ENCODE results near the gene TMEM94.

Gene TMEM94

DNA sequence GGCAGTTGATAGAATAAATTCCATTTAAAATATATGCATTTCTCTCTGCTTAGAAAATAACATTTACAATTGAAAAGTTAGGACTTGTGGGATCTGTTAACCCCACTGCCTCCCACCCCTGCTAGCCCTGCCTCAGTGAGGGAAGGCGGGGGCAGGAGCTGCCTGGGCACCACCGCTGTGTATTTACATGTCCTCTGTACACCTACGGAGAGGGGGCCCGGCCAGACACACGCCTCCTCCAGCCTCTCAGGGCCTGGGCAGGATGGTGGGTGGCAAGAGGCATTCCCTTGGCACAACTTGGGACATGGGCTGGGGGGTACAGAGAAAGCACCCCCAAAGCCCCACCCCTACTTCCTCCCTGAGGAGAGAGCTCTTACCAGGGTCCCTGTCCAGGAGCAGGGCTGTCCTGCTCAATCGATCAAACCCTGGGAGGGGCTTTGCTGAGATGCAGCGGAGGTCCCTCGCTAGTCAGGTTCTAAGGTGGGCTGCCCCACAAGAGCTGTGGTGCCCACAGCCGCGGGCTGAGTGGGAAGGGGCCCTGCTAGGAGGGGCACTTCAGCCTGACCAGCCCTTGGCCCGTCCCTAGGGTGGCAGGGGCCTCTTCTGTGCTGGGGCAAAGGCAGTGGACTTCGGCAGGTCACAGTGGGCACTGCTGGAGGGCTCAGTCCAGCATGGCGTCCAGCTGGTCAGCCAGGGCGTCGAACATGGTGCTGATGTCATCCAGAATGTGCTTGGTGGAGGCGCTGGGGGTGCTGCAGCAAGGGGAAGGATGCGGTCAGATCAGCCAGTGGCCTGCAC, 44.2 kb downstream of the TMEM94 start:
- Histone ChIP-seq H3K4me3 (ENCODE audit: low read depth, low read length) (no peak overlapping the region), H3K4me1 (ENCODE audit: control insufficient read depth, insufficient read depth, low read length) (no peaks in the 10 kb centered on the region), H3K27me3 (ENCODE audit: control insufficient read depth, insufficient read depth, low read length) (no peaks in the 10 kb centered on the region), H3K27ac (ENCODE audit: low read depth, low read length) (no peak overlapping the region), H3K9me3 (ENCODE audit: control insufficient read depth, insufficient read depth, low read length) (no peaks in the 10 kb centered on the region), H3K36me3 (ENCODE audit: control insufficient read depth, insufficient read depth, low read length) (peaks cover 68% of the 10 kb centered on the region), H3K9ac (ENCODE audit: low read depth, low read length) (no peak overlapping the region)

DNA sequence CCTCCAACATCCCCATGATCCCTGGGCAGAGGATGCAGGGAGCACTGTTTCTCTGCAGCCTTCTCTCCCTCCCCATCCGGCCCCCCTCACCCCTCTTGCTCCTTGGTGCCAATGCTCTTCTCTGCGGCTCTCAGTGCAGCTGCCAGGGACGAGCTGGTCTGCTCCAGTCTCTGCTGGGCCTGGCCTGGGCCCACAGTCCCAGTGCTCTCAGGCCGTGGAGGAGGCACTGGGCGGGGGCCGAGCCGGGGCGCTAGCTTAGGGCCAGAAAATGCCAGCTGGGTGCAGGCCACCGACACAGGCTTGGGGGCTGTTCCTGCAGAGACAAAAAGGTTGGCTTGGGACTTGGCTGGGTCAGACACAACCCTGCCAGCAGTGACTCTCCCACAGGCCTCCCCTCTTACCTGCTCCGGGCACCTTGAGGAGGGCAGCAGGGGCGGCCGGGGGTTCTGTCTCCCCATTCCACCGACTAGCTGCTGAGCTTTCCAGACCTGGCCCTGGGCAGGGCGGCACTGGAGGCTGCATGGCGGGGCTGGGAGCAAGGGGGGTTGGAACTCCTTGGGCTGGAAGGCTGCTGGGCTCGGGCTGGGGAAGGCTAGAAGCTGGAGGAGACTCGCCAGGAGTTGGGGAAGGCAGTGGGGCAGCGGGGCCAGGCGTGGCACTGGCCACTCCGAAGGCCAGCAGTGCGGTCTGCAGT, 45.1 kb downstream of the TMEM94 start:
- Histone ChIP-seq H3K9ac (ENCODE audit: low read depth, low read length) (no peak overlapping the region), H3K4me3 (ENCODE audit: low read depth, low read length) (no peak overlapping the region), H3K27ac (ENCODE audit: low read depth, low read length) (no peak overlapping the region), H3K36me3 (ENCODE audit: control insufficient read depth, insufficient read depth, low read length) (peaks cover 68% of the 10 kb centered on the region), H3K27me3 (ENCODE audit: control insufficient read depth, insufficient read depth, low read length) (no peaks in the 10 kb centered on the region), H3K4me1 (ENCODE audit: control insufficient read depth, insufficient read depth, low read length) (no peaks in the 10 kb centered on the region), H3K9me3 (ENCODE audit: control insufficient read depth, insufficient read depth, low read length) (no peaks in the 10 kb centered on the region)

DNA sequence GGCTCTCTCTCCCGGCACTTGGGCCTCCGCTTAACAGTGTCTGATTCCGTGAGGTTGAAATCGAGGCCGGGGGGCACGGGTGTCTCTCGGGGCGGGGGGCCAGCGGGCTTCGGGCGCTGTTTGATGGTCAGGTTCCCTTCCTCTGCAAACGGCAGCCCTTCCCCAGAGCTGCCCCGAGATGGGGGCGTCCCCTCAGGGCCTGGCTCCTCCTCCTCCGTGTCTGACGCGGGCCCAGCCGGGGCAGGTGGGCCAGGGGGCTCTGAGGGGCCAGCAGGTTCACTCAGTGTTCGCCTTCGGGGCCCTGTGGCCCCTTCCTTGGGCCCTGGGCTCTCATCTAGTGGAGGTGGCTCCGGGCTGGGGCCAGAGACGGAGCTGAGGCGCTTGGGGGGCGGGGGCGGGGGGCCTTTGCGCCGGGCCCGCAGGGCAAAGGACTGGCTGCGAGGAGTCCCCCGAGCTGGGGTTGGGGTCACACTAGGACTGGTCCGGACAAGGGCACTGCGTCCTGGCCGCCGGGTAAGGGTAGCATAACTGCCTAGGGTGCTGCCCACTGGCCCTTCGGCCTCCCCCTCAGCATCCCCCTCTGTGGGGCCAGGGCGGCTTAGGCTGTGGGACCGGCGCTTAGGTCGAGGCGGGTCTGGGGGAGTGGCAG, 45.8 kb downstream of the TMEM94 start:
- Histone ChIP-seq H3K9ac (ENCODE audit: low read depth, low read length) (no peak overlapping the region), H3K4me1 (ENCODE audit: control insufficient read depth, insufficient read depth, low read length) (no peaks in the 10 kb centered on the region), H3K27ac (ENCODE audit: low read depth, low read length) (no peak overlapping the region), H3K36me3 (ENCODE audit: control insufficient read depth, insufficient read depth, low read length) (peaks cover 68% of the 10 kb centered on the region), H3K27me3 (ENCODE audit: control insufficient read depth, insufficient read depth, low read length) (no peaks in the 10 kb centered on the region), H3K4me3 (ENCODE audit: low read depth, low read length) (no peak overlapping the region), H3K9me3 (ENCODE audit: control insufficient read depth, insufficient read depth, low read length) (no peaks in the 10 kb centered on the region)

DNA sequence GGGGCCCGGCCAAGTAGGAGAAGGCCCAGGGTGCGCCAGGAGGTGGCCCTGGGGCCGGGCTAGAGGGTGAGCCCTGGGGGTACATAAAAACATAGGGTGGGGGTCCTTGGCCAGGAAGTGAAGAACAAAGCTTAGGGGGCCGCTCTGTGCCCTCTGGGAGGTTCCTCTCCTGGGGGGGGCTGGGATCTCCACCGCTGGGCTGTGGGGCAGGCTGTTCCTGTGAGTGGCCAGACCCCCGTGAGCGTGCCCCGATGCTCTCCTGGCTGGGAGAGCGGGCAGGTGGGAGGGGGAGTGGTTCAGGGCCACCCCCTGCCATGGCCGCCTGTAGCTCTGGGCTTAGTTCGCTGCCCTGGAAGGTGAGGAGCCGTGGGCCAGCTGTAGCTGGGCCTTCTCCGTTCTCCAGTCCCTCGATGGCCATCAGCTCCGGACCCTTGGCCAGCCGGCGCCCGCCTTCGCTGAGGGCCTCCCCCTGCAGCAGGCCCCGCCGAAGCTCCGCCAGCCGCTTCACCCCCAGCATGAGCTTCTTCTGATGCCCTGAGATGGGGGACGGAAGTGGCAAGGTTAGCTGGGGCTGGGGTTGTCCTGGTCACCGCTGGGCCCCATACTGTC, 46.4 kb downstream of the TMEM94 start:
- Histone ChIP-seq H3K9me3 (ENCODE audit: control insufficient read depth, insufficient read depth, low read length) (no peaks in the 10 kb centered on the region), H3K9ac (ENCODE audit: low read depth, low read length) (no peak overlapping the region), H3K4me3 (ENCODE audit: low read depth, low read length) (no peak overlapping the region), H3K27ac (ENCODE audit: low read depth, low read length) (no peak overlapping the region), H3K4me1 (ENCODE audit: control insufficient read depth, insufficient read depth, low read length) (no peaks in the 10 kb centered on the region), H3K27me3 (ENCODE audit: control insufficient read depth, insufficient read depth, low read length) (no peaks in the 10 kb centered on the region), H3K36me3 (ENCODE audit: control insufficient read depth, insufficient read depth, low read length) (peaks cover 67% of the 10 kb centered on the region)

DNA sequence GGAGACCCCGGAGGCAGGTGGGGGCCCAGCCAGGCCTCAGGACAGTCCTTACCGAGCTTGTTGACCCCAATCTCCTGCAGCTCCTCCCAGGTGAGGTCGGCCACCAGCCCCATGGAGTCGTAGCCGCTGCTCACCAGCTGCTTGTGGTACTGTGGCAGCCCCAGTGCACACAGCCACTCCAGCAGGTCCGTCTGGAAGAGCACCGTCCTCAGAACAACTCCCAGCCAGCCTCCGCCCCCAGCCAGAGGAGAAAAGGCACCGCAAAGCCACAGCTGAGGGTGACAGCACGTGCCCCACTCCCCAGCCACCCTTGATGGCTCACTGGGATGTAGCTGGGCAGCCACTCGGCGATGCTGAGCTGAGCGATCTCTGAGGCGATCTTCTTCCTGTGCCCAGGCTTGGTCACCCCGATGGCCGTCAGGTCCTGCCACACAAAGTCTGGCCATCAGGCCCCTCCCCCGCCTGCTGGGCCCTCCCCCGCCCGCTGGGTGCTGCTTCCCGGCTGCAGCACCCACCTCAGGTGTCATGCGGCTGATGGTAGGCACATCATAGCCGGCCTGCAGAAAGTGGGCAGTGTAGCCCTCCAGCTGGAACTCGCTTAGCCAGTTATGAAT, 47.0 kb downstream of the TMEM94 start:
- no peak overlapping the region for H3K27ac ChIP-seq (ENCODE audit: low read depth, low read length)
- H3K4me1 ChIP-seq (ENCODE audit: control insufficient read depth, insufficient read depth, low read length): no peaks in the 10 kb centered on the region
- no peak overlapping the region for H3K9ac ChIP-seq (ENCODE audit: low read depth, low read length)
- H3K9me3 ChIP-seq (ENCODE audit: control insufficient read depth, insufficient read depth, low read length): no peaks in the 10 kb centered on the region
- H3K4me3 ChIP-seq (ENCODE audit: low read depth, low read length): no peak overlapping the region
- no peaks in the 10 kb centered on the region for H3K27me3 ChIP-seq (ENCODE audit: control insufficient read depth, insufficient read depth, low read length)
- peaks cover 61% of the 10 kb centered on the region for H3K36me3 ChIP-seq (ENCODE audit: control insufficient read depth, insufficient read depth, low read length)

DNA sequence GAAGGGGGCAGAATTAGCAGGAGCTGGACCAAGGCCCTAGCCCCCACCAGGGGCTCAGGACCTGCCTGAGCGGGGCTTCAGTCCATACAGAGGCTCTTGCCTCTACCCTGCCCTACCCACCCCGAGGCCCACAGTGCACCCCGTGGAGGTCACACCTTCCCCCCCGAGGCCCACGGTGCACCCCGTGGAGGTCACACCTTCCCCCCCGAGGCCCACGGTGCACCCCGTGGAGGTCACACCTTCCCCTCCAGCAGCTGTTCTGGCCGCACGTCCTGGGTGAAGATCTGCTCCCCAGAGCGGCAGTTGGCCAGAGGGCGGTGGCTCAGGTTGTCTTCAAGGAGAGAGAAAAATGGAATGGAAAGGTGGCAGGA, 47.5 kb downstream of the TMEM94 start:
- Histone ChIP-seq H3K9me3 (ENCODE audit: control insufficient read depth, insufficient read depth, low read length) (no peaks in the 10 kb centered on the region), H3K27ac (ENCODE audit: low read depth, low read length) (no peak overlapping the region), H3K9ac (ENCODE audit: low read depth, low read length) (no peak overlapping the region), H3K4me1 (ENCODE audit: control insufficient read depth, insufficient read depth, low read length) (no peaks in the 10 kb centered on the region), H3K36me3 (ENCODE audit: control insufficient read depth, insufficient read depth, low read length) (peaks cover 57% of the 10 kb centered on the region), H3K27me3 (ENCODE audit: control insufficient read depth, insufficient read depth, low read length) (no peaks in the 10 kb centered on the region), H3K4me3 (ENCODE audit: low read depth, low read length) (no peak overlapping the region)

DNA sequence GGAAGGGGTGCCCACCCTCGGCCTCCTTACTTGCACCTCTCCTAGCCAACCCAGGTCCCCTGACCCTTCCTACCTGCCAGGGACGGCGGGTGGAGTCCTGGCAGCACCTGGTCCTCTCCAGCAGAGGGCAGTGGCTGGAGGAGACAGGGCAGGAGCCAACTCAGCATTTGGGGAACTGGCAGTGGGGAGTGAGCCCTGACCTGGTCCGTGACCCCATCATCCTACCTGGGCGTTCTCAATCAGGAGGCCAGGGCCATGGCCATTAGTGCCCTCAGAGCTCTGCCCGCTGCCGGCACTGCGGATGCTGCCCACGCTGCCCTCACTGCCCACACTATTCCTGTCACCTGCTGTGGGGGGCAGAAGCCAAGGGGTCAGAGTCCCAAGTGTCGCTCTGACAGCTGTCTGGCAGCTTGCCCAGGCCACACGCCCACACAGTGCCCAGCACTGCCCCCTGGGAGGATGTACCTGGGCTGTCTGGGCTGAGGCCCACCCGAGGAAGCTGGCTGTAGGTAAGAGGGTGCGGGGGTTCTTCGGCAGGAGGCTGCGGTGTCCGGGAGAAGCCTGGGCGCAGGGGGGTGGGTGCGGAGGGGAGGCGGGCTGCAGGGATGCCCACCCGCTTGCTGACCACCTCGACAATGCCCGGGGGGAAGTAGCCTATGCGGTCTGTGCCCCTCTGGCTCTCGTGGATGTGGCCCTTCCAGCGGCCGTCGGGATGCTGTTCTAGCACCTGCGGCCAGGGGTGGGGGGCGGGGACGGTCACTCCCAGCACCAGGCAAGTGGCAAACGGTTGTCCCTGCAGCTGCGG, 48.1 kb downstream of the TMEM94 start:
- H3K36me3 ChIP-seq (ENCODE audit: control insufficient read depth, insufficient read depth, low read length): peaks cover 58% of the 10 kb centered on the region
- no peak overlapping the region for H3K27ac ChIP-seq (ENCODE audit: low read depth, low read length)
- no peak overlapping the region for H3K9ac ChIP-seq (ENCODE audit: low read depth, low read length)
- H3K4me3 ChIP-seq (ENCODE audit: low read depth, low read length): no peak overlapping the region
- no peaks in the 10 kb centered on the region for H3K9me3 ChIP-seq (ENCODE audit: control insufficient read depth, insufficient read depth, low read length)
- H3K4me1 ChIP-seq (ENCODE audit: control insufficient read depth, insufficient read depth, low read length): no peaks in the 10 kb centered on the region
- H3K27me3 ChIP-seq (ENCODE audit: control insufficient read depth, insufficient read depth, low read length): no peaks in the 10 kb centered on the region

DNA sequence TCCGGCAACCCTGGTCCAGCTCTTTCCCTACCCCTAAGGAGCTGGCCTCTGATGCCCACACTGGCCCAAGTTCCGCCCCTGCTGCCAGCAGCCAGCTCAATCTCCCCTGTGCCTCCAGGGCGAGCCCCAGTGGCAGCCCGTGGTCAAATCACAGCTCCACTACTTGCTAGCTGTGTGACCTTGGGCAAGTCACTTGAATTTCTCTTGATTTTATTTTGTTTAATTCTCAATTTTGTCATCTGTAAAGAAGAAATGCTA, 48.6 kb downstream of the TMEM94 start:
- no peak overlapping the region for H3K9ac ChIP-seq (ENCODE audit: low read depth, low read length)
- H3K36me3 ChIP-seq (ENCODE audit: control insufficient read depth, insufficient read depth, low read length): peaks cover 58% of the 10 kb centered on the region

DNA sequence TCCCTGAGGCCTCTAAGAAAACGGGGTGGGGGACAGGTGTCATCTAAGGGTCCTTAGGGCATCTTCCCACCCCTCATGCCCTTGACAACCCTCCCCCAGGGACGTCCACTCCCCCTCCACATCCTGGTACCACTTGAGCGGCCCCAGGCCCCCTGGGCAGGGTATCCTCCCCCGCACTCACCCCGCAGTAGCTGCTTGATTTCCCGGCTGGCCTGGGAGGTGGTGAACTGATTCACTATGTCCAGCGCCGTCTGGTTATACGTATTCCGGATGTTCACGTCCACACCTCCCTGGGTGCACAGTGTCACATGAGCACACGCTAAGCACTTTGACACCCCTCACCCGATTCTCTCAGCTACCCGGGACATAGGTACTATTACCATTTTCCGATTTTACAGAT, 49.2 kb downstream of the TMEM94 start:
- no peaks in the 10 kb centered on the region for H3K4me1 ChIP-seq (ENCODE audit: control insufficient read depth, insufficient read depth, low read length)
- peaks cover 54% of the 10 kb centered on the region for H3K36me3 ChIP-seq (ENCODE audit: control insufficient read depth, insufficient read depth, low read length)
- H3K4me3 ChIP-seq (ENCODE audit: low read depth, low read length): no peak overlapping the region
- H3K27me3 ChIP-seq (ENCODE audit: control insufficient read depth, insufficient read depth, low read length): no peaks in the 10 kb centered on the region
- H3K9me3 ChIP-seq (ENCODE audit: control insufficient read depth, insufficient read depth, low read length): no peaks in the 10 kb centered on the region
- H3K9ac ChIP-seq (ENCODE audit: low read depth, low read length): no peak overlapping the region
- H3K27ac ChIP-seq (ENCODE audit: low read depth, low read length): no peak overlapping the region

More for the DNA sequence above, 48.6 kb downstream of the TMEM94 start:
- H3K27me3 ChIP-seq (ENCODE audit: control insufficient read depth, insufficient read depth, low read length): no peaks in the 10 kb centered on the region
- H3K4me1 ChIP-seq (ENCODE audit: control insufficient read depth, insufficient read depth, low read length): no peaks in the 10 kb centered on the region
- no peak overlapping the region for H3K27ac ChIP-seq (ENCODE audit: low read depth, low read length)
- H3K4me3 ChIP-seq (ENCODE audit: low read depth, low read length): no peak overlapping the region
- no peaks in the 10 kb centered on the region for H3K9me3 ChIP-seq (ENCODE audit: control insufficient read depth, insufficient read depth, low read length)

DNA sequence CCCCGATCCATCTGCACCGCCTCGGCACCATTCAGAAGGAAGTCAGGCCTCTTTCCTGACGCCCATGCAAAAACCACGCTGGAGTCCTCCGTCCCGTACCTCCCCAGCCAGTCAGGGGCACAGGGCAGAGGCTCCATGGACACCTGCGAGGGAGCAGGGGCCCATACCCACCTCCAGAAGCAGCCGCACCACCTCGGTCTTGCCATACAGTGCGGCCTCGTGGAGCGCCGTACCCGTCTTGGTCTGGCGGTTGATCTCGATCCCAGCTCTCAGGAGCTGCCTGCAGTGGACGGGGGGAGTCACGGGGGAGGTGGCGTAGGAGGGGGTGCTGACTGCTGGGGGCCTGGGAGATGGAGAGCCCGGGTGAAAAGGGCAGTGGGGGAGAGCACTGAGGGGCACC, 49.7 kb downstream of the TMEM94 start:
- Histone ChIP-seq H3K36me3 (ENCODE audit: control insufficient read depth, insufficient read depth, low read length) (peaks cover 49% of the 10 kb centered on the region), H3K4me3 (ENCODE audit: low read depth, low read length) (no peak overlapping the region), H3K4me1 (ENCODE audit: control insufficient read depth, insufficient read depth, low read length) (no peaks in the 10 kb centered on the region), H3K9me3 (ENCODE audit: control insufficient read depth, insufficient read depth, low read length) (no peaks in the 10 kb centered on the region), H3K9ac (ENCODE audit: low read depth, low read length) (no peak overlapping the region), H3K27ac (ENCODE audit: low read depth, low read length) (no peak overlapping the region), H3K27me3 (ENCODE audit: control insufficient read depth, insufficient read depth, low read length) (no peaks in the 10 kb centered on the region)
